WTC11 (cell line): ENCODE data around the gene MTF1. TPM values are rescaled to one million over a fixed set of nuclear protein-coding genes. Genes with fewer than 3 reads are reported as not detected.

Experiments used
- ATAC-seq: fragments of 200-7000 bp; cut with Tn5 transposase; 2 replicates; pipeline ENCODE4 v1.10.0; 2021; ENCODE audit warnings: mild to moderate bottlenecking, moderate library complexity
- CTCF ChIA-PET: fragments of 300-600 bp; sonication (Branson Sonifier 250); formaldehyde crosslinking; loops from one replicate; lab custom pipeline; 2021; ENCODE audit warnings: antibody characterized with exemption; lab: Charles Lee
- POLR2A ChIA-PET: fragments of 350-600 bp; sonication (Branson Sonifier 250); formaldehyde crosslinking; loops from one replicate; lab custom pipeline; 2021; ENCODE audit warnings: antibody characterized with exemption; lab: Charles Lee
- DNase-seq: peaks from one replicate; pipeline ENCODE4 v3.0.0; 2021; ENCODE audit warnings: low spot score
- H3K27ac Mint-ChIP-seq: 2 replicates; pipeline ENCODE4 v1.8.0; 2021; ENCODE audit warnings: mixed read lengths
- H3K27me3 Mint-ChIP-seq: 2 replicates; pipeline ENCODE4 v1.8.0; 2021; ENCODE audit warnings: low read depth, mild to moderate bottlenecking, moderate library complexity, mixed read lengths
- H3K36me3 Mint-ChIP-seq: 2 replicates; pipeline ENCODE4 v1.8.0; 2021; ENCODE audit warnings: mixed read lengths
- H3K4me1 Mint-ChIP-seq: 2 replicates; pipeline ENCODE4 v1.8.0; 2022; ENCODE audit warnings: mixed read lengths
- H3K4me3 Mint-ChIP-seq: 2 replicates; pipeline ENCODE4 v1.8.0; 2021; ENCODE audit warnings: mild to moderate bottlenecking, moderate library complexity, mixed read lengths
- H3K9me3 Mint-ChIP-seq: 2 replicates; pipeline ENCODE4 v1.8.0; 2021; ENCODE audit warnings: mixed read lengths
- ELF4 ChIP-seq: sonication (generic); formaldehyde crosslinking; IDR thresholded peaks from 2 replicates; pipeline ENCODE4 v1.8.1; 2022; ENCODE audit warnings: low read depth, mild to moderate bottlenecking, moderate library complexity, missing genetic modification reagents
- GRHL2 ChIP-seq: fragments of 250-450 bp; sonication (Bioruptor Pico); IDR thresholded peaks from 2 replicates; pipeline ENCODE4 v1.8.0; 2022; ENCODE audit warnings: mild to moderate bottlenecking, moderate library complexity; ENCODE audit not compliant: insufficient replicate concordance, severe bottlenecking
- GTF2I ChIP-seq: fragments of 250-450 bp; sonication (Bioruptor Pico); conservative IDR thresholded peaks from 2 replicates; pipeline ENCODE4 v1.4.0; 2021; ENCODE audit warnings: mild to moderate bottlenecking
- JUN ChIP-seq: sonication (generic); formaldehyde crosslinking; IDR thresholded peaks from 2 replicates; pipeline ENCODE4 v1.8.0; 2023; ENCODE audit warnings: mild to moderate bottlenecking, missing genetic modification reagents
- OVOL2 ChIP-seq: fragments of 250-450 bp; sonication (Bioruptor Pico); IDR thresholded peaks from 2 replicates; pipeline ENCODE4 v1.9.0; 2021; ENCODE audit warnings: mild to moderate bottlenecking, borderline replicate concordance
- TEAD1 ChIP-seq: sonication (generic); formaldehyde crosslinking; IDR thresholded peaks from 2 replicates; pipeline ENCODE4 v1.8.0; 2022; ENCODE audit warnings: mild to moderate bottlenecking, missing genetic modification reagents
- ZNF317 ChIP-seq: sonication (generic); formaldehyde crosslinking; IDR thresholded peaks from 2 replicates; pipeline ENCODE4 v1.8.1; 2023; ENCODE audit warnings: low read depth, mild to moderate bottlenecking, moderate library complexity, missing genetic modification reagents, borderline replicate concordance
- total RNA-seq: library from RNA; stranded (reverse); gene quantifications from 3 replicates; pipeline ENCODE4 v1.2.3, GENCODE V29; 2021
- TF ChIP-seq, protein P1 (sequence below): sonication (generic); formaldehyde crosslinking; IDR thresholded peaks from 2 replicates; pipeline ENCODE4 v1.8.1; 2022; ENCODE audit warnings: low read depth, mild to moderate bottlenecking, moderate library complexity, missing genetic modification reagents, borderline replicate concordance
- TF ChIP-seq, protein P2 (sequence below): sonication (generic); formaldehyde crosslinking; conservative IDR thresholded peaks from 2 replicates; pipeline ENCODE4 v1.8.1; 2022; ENCODE audit warnings: mild to moderate bottlenecking, missing genetic modification reagents
- TF ChIP-seq, protein P3 (sequence below): sonication (generic); formaldehyde crosslinking; IDR thresholded peaks from 2 replicates; pipeline ENCODE4 v1.8.0; 2022; ENCODE audit warnings: mild to moderate bottlenecking, missing genetic modification reagents
- TF ChIP-seq, protein P4 (sequence below): sonication (generic); formaldehyde crosslinking; IDR thresholded peaks from 2 replicates; pipeline ENCODE4 v1.8.0; 2022; ENCODE audit warnings: missing genetic modification reagents
- TF ChIP-seq, protein P5 (sequence below): sonication (generic); formaldehyde crosslinking; IDR thresholded peaks from 2 replicates; pipeline ENCODE4 v1.8.1; 2023; ENCODE audit warnings: mild to moderate bottlenecking, missing genetic modification reagents
- TF ChIP-seq, protein P6 (sequence below): fragments of 250-450 bp; sonication (Bioruptor Pico); IDR thresholded peaks from 2 replicates; pipeline ENCODE4 v1.9.0; 2021; ENCODE audit warnings: moderate library complexity, mild to moderate bottlenecking, inconsistent platforms, borderline replicate concordance
- TF ChIP-seq, protein P7 (sequence below): fragments of 200-600 bp; IDR thresholded peaks from 2 replicates; pipeline ENCODE4 v1.8.0; 2022; ENCODE audit warnings: antibody characterized with exemption

The MTF1 gene
- total RNA-seq, 1 experiment from 2014 or later: 12.2 TPM

DNA sequence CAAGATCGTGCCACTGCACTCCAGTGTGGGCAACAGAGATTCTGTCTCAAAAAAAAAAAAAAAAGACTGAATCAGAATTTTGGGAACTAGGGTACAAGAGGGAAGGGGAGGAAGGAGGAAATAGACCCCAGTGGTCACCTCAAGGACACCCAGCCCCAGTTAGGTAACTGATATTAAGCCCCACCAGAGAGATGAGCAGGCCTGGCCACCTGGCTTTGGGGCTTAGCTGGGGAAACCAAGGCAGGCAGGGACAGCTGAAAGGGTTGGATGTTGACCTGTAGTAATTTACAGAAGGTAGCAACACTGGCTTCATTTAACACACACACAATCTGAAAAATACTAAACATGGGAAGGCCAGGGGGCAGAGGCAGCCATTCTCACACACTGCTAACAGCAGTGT lies 57.0 kb downstream of the MTF1 start:
- ChIA-PET POLR2A (interaction anchor here (0.7 kb wide), 1 partner anchor 1433 kb away, joined by 5 read pairs; no protein-coding TSS in a partner anchor), CTCF (interaction anchor here (0.7 kb wide), 1 partner anchor 122 kb away, joined by 4 read pairs; no protein-coding TSS in a partner anchor)
- no peak overlapping the region for H3K4me3 Mint-ChIP-seq
- H3K36me3 Mint-ChIP-seq: peaks cover 53% of the 10 kb centered on the region
- DNase-seq (no peak), ATAC-seq (no peak)
- H3K27me3 Mint-ChIP-seq: no peaks in the 10 kb centered on the region
- H3K9me3 Mint-ChIP-seq: no peaks in the 10 kb centered on the region
- no peak overlapping the region for H3K27ac Mint-ChIP-seq
- TF ChIP-seq JUN (CRISPR knock-in tag): no peak
- TF ChIP-seq, protein P1, sequence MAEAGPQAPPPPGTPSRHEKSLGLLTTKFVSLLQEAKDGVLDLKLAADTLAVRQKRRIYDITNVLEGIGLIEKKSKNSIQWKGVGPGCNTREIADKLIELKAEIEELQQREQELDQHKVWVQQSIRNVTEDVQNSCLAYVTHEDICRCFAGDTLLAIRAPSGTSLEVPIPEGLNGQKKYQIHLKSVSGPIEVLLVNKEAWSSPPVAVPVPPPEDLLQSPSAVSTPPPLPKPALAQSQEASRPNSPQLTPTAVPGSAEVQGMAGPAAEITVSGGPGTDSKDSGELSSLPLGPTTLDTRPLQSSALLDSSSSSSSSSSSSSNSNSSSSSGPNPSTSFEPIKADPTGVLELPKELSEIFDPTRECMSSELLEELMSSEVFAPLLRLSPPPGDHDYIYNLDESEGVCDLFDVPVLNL: no peak
- TF ChIP-seq OVOL2: no peak
- H3K4me1 Mint-ChIP-seq: 0 out of 2 replicates have a peak, but pooled peaks cover 3% of the 10 kb centered on the region

DNA sequence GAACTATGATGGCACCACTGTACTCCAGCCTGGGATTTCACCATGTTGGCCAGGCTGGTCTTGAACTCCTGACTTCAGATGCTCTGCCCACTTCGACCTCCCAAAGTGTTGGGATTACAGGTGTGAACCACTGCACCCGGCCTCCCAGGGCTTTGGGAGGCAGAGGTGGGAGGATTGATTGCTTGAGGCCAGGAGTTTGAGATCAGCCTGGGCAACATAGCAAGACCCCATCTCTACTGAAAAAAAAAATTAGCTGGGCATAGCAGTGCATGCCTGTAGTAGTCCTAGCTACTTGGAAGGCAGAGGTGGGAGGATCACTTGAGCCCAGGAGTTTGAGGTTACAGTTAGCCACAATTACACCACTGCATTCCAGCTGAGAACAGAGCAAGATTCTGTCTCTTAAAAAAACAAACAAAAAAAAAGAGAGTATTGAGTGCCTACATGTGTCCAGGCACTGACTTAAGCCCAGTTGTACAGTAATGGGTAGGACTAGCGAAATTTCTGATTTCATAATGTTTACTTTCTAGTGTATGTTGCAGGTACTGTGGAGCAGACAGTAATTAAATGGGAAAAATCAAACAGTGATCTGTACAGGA lies 61.5 kb downstream of the MTF1 start:
- Mint-ChIP-seq H3K27me3 (peaks cover 23% of the 10 kb centered on the region), H3K9me3 (no peaks in the 10 kb centered on the region), H3K36me3 (peaks cover 19% of the 10 kb centered on the region), H3K4me1 (peaks cover 12% of the 10 kb centered on the region), H3K4me3 (no peak overlapping the region)
- ATAC-seq: no peak
- ChIA-PET CTCF (interaction anchor here (1.1 kb wide), 1 partner anchor 62 kb away, joined by 3 read pairs; the partner anchor contains the start of gene MTF1), POLR2A (no interaction called here)
- TF ChIP-seq, protein P2, sequence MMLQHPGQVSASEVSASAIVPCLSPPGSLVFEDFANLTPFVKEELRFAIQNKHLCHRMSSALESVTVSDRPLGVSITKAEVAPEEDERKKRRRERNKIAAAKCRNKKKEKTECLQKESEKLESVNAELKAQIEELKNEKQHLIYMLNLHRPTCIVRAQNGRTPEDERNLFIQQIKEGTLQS: no peak
- TF ChIP-seq ZNF317 (CRISPR knock-in tag) (no peak), GTF2I (CRISPR knock-in tag) (no peak), ELF4 (CRISPR knock-in tag) (no peak)
- TF ChIP-seq, all 79 proteins: peak for 0
- DNase-seq: no peak
- no peak overlapping the region for H3K27ac Mint-ChIP-seq

DNA sequence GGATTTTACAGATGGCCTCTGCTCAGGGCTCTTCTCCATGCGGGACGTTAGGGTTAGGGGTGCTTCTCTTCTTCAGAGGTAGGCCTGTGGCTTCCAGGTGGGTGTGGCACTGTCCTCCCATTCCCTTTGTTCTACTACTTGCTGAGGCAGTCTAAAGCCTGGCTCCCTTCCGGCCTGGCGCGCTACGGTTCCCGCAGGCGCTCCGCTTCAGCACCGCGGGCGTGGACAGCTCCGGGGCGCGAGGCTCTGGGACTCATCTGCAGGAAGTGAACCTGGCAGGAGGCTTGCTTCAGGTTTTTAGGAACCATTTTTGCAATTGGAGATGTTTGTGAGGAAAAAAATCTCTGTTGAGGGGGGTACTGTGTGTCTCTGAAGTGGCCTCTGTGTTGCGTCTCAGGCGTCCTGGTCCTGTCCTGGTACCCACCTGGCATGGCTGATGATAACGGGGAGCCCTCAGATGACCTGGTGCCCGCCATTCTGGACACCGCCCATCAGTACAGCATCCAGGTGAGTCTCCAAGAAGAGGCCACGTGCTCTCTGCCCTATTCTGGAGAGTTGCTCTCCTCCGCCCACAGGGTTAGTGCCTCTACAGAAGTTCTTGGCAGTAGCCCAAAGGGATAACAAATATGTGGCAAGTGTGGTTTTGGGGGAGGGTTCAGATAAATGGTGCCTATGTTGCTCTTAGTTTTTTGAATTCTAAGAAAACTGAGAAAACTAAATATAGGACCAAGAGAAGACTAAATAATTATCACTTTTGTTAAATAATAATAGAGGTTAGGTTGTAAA lies 63.9 kb downstream of the MTF1 start:
- Mint-ChIP-seq H3K27ac (no peak overlapping the region), H3K4me3 (peak overlapping the region; percentile 69), H3K4me1 (peaks cover 12% of the 10 kb centered on the region), H3K27me3 (peaks cover 46% of the 10 kb centered on the region), H3K9me3 (no peaks in the 10 kb centered on the region), H3K36me3 (peaks cover 6% of the 10 kb centered on the region; the same call in 1 of the 2 replicates)
- ChIA-PET CTCF (interaction anchor here (0.6 to 2.0 kb wide), 5 partner anchors 12 to 172 kb away, joined by 3 to 10 read pairs (median 6); partner anchors contain the start of genes C1orf122, EPHA10, MTF1 and YRDC), POLR2A (interaction anchor here (2.3 kb wide), 1 partner anchor 13 kb away, joined by 16 read pairs; the partner anchor contains the start of genes C1orf122 and YRDC)
- ATAC-seq (peak; percentile 60), DNase-seq (peak; percentile 85)
- TF ChIP-seq, protein P3, sequence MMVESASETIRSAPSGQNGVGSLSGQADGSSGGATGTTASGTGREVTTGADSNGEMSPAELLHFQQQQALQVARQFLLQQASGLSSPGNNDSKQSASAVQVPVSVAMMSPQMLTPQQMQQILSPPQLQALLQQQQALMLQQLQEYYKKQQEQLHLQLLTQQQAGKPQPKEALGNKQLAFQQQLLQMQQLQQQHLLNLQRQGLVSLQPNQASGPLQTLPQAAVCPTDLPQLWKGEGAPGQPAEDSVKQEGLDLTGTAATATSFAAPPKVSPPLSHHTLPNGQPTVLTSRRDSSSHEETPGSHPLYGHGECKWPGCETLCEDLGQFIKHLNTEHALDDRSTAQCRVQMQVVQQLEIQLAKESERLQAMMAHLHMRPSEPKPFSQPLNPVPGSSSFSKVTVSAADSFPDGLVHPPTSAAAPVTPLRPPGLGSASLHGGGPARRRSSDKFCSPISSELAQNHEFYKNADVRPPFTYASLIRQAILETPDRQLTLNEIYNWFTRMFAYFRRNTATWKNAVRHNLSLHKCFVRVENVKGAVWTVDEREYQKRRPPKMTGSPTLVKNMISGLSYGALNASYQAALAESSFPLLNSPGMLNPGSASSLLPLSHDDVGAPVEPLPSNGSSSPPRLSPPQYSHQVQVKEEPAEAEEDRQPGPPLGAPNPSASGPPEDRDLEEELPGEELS (CRISPR knock-in tag): peak; percentile 99
- TF ChIP-seq, protein P4, sequence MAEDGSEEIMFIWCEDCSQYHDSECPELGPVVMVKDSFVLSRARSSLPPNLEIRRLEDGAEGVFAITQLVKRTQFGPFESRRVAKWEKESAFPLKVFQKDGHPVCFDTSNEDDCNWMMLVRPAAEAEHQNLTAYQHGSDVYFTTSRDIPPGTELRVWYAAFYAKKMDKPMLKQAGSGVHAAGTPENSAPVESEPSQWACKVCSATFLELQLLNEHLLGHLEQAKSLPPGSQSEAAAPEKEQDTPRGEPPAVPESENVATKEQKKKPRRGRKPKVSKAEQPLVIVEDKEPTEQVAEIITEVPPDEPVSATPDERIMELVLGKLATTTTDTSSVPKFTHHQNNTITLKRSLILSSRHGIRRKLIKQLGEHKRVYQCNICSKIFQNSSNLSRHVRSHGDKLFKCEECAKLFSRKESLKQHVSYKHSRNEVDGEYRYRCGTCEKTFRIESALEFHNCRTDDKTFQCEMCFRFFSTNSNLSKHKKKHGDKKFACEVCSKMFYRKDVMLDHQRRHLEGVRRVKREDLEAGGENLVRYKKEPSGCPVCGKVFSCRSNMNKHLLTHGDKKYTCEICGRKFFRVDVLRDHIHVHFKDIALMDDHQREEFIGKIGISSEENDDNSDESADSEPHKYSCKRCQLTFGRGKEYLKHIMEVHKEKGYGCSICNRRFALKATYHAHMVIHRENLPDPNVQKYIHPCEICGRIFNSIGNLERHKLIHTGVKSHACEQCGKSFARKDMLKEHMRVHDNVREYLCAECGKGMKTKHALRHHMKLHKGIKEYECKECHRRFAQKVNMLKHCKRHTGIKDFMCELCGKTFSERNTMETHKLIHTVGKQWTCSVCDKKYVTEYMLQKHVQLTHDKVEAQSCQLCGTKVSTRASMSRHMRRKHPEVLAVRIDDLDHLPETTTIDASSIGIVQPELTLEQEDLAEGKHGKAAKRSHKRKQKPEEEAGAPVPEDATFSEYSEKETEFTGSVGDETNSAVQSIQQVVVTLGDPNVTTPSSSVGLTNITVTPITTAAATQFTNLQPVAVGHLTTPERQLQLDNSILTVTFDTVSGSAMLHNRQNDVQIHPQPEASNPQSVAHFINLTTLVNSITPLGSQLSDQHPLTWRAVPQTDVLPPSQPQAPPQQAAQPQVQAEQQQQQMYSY (CRISPR knock-in tag): no peak
- TF ChIP-seq, protein P5, sequence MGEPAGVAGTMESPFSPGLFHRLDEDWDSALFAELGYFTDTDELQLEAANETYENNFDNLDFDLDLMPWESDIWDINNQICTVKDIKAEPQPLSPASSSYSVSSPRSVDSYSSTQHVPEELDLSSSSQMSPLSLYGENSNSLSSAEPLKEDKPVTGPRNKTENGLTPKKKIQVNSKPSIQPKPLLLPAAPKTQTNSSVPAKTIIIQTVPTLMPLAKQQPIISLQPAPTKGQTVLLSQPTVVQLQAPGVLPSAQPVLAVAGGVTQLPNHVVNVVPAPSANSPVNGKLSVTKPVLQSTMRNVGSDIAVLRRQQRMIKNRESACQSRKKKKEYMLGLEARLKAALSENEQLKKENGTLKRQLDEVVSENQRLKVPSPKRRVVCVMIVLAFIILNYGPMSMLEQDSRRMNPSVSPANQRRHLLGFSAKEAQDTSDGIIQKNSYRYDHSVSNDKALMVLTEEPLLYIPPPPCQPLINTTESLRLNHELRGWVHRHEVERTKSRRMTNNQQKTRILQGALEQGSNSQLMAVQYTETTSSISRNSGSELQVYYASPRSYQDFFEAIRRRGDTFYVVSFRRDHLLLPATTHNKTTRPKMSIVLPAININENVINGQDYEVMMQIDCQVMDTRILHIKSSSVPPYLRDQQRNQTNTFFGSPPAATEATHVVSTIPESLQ (CRISPR knock-in tag): no peak
- no peak for TF ChIP-seq GRHL2
- TF ChIP-seq TEAD1 (CRISPR knock-in tag): peak; percentile 98
- TF ChIP-seq, protein P6, sequence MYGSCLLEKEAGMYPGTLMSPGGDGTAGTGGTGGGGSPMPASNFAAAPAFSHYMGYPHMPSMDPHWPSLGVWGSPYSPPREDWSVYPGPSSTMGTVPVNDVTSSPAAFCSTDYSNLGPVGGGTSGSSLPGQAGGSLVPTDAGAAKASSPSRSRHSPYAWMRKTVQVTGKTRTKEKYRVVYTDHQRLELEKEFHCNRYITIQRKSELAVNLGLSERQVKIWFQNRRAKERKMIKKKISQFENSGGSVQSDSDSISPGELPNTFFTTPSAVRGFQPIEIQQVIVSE (CRISPR knock-in tag): no peak
- TF ChIP-seq, protein P1: peak; percentile 79
- peak; percentile 96 for TF ChIP-seq JUN (CRISPR knock-in tag)
- peak; percentile 54; the same call in 1 of the 2 replicates for TF ChIP-seq ZNF317 (CRISPR knock-in tag)
- TF ChIP-seq, protein P7, sequence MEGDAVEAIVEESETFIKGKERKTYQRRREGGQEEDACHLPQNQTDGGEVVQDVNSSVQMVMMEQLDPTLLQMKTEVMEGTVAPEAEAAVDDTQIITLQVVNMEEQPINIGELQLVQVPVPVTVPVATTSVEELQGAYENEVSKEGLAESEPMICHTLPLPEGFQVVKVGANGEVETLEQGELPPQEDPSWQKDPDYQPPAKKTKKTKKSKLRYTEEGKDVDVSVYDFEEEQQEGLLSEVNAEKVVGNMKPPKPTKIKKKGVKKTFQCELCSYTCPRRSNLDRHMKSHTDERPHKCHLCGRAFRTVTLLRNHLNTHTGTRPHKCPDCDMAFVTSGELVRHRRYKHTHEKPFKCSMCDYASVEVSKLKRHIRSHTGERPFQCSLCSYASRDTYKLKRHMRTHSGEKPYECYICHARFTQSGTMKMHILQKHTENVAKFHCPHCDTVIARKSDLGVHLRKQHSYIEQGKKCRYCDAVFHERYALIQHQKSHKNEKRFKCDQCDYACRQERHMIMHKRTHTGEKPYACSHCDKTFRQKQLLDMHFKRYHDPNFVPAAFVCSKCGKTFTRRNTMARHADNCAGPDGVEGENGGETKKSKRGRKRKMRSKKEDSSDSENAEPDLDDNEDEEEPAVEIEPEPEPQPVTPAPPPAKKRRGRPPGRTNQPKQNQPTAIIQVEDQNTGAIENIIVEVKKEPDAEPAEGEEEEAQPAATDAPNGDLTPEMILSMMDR: no peak
